GM06990 (cell line): Measurements from ENCODE around the gene HELZ.
"Not testable (repeated sequence)": the region's sequence is repeated elsewhere in the genome, so short reads cannot be mapped to it uniquely, and the experiment has no call there.

ENCODE experiments used
- DNase-seq: peaks from one replicate; pipeline ENCODE4 v3.0.0-alpha.2; 2011; ENCODE audit not compliant: insufficient read length; ENCODE audit errors: extremely low read depth
- H3K27me3 ChIP-seq: replicated peaks from 2 replicates; pipeline ENCODE4 v1.6.0; 2011; ENCODE audit warnings: low read length; ENCODE audit not compliant: control insufficient read depth, insufficient read depth
- H3K36me3 ChIP-seq: 2 replicates; pipeline ENCODE4 v1.5.1; 2011; ENCODE audit warnings: low read length; ENCODE audit not compliant: control insufficient read depth, insufficient read depth
- H3K4me3 ChIP-seq: replicated peaks from 2 replicates; pipeline ENCODE4 v1.5.1; 2011; ENCODE audit warnings: low read depth, mild to moderate bottlenecking, control low read depth, low read length
- TF ChIP-seq, protein P1 (sequence below): IDR thresholded peaks from 2 replicates; pipeline ENCODE4 v1.5.1; 2011; ENCODE audit warnings: low read length, control low read depth, mild to moderate bottlenecking, inconsistent platforms; ENCODE audit not compliant: insufficient read depth, poor library complexity, severe bottlenecking

The HELZ gene

DNA sequence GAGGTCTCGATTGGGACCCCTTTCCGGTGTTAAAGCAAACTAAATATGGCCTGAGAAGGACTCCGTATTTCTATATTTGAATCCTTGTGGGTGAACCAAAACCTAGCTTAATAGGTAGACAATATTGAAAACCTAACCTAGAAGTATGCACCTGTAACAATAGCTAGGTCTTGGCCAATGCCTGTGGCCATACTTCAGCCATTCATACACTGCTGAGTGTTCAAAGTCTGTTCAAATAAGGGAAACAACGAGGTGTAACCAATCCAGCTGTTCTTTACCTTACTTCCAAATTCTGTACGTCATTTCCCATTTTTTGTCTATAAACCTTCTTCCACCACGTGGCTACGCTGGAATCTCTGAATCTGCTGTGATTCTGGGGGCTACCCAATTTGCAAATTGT, 34.1 kb upstream of the HELZ start:
- Histone ChIP-seq H3K27me3 (no peaks in the 10 kb centered on the region), H3K4me3 (no peak overlapping the region), H3K36me3 (no peaks in the 10 kb centered on the region)
- DNase-seq: no peak
- TF ChIP-seq, protein P1, sequence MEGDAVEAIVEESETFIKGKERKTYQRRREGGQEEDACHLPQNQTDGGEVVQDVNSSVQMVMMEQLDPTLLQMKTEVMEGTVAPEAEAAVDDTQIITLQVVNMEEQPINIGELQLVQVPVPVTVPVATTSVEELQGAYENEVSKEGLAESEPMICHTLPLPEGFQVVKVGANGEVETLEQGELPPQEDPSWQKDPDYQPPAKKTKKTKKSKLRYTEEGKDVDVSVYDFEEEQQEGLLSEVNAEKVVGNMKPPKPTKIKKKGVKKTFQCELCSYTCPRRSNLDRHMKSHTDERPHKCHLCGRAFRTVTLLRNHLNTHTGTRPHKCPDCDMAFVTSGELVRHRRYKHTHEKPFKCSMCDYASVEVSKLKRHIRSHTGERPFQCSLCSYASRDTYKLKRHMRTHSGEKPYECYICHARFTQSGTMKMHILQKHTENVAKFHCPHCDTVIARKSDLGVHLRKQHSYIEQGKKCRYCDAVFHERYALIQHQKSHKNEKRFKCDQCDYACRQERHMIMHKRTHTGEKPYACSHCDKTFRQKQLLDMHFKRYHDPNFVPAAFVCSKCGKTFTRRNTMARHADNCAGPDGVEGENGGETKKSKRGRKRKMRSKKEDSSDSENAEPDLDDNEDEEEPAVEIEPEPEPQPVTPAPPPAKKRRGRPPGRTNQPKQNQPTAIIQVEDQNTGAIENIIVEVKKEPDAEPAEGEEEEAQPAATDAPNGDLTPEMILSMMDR: no peak

DNA sequence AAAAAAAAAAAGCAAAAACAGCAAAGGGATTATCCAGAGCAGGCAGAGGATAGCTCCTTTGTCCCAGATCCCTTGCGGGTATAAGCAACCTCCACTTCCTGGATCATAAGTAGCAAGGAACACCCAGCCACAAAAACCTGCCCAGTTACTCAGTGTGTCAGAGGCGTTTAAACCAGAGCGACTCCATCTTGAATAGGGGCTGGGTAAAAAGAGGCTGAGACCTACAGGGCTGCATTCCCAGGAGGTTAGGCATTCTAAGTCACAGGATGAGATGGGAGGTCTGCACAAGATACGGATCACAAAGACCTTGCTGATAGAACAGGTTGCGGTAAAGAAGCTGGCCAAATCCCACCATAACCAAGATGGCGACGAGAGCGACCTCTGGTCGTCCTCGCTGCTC, 33.4 kb upstream of the HELZ start:
- Histone ChIP-seq H3K4me3 (no peak overlapping the region), H3K36me3 (no peaks in the 10 kb centered on the region), H3K27me3 (no peaks in the 10 kb centered on the region)
- TF ChIP-seq, protein P1: no peak
- DNase-seq: no peak

DNA sequence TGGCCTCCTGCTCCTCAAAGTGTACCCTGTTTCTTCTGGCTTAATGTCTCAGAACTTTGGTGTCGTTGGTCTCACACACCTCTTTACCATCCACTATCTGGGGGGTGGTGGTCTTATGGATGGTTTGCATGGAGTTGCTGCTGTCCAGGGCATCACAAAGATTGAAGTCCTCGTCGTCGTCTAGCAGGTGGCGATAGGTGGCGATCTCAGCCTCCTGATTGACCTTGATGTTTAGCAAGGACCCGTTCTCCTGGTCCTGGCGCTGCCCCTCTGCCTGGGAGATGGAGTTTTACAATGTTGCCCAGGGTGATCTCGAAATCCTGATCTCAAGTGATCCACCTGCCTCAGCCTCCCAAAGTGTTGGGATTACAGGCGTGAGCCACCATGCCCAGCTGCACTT, 31.1 kb upstream of the HELZ start:
- no peaks in the 10 kb centered on the region for H3K36me3 ChIP-seq
- TF ChIP-seq, protein P1: no peak
- DNase-seq: no peak
- no peaks in the 10 kb centered on the region for H3K27me3 ChIP-seq
- H3K4me3 ChIP-seq: no peak overlapping the region

DNA sequence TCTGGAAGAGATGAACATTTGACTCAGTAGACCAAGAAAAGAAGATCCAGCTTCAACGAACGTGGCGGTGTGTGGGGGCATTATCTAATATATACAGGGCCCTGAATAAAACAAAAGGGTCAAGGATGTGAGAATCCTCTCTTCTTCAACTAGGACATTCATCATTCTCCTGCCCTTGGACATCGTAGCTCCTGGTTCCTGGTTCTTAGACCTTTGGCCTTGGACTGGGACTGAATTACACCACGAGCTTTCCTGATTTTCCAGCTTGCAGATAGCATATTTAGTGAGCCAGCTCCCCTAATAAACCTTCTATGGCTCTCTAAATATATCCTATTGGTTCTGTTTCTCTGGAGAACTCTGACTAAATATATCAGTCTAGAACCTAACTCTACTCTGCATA, 29.5 kb upstream of the HELZ start:
- no peak for DNase-seq
- TF ChIP-seq, protein P1: no peak
- no peaks in the 10 kb centered on the region for H3K27me3 ChIP-seq
- H3K36me3 ChIP-seq: no peaks in the 10 kb centered on the region
- H3K4me3 ChIP-seq: no peak overlapping the region

DNA sequence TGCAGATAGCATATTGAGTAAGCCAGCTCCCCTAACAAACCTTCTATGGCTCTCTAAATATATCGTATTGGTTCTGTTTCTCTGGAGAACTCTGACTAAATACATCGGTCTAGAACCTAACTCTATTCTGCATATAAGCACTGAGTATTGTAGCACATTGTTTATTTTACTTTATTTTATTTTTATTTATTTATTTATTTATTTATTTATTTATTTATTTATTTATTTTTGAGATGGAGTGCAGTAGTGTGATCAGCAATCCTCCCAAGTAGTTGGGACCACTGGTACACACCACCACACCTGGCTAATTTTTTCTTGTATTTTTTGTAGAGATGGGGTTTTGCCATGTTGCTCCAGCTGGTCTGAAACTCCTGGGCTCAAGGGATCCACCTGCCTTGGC, 28.9 kb upstream of the HELZ start:
- no peaks in the 10 kb centered on the region for H3K36me3 ChIP-seq
- H3K4me3 ChIP-seq: no peak overlapping the region
- H3K27me3 ChIP-seq: no peaks in the 10 kb centered on the region
- no peak for DNase-seq
- TF ChIP-seq, protein P1: no peak

DNA sequence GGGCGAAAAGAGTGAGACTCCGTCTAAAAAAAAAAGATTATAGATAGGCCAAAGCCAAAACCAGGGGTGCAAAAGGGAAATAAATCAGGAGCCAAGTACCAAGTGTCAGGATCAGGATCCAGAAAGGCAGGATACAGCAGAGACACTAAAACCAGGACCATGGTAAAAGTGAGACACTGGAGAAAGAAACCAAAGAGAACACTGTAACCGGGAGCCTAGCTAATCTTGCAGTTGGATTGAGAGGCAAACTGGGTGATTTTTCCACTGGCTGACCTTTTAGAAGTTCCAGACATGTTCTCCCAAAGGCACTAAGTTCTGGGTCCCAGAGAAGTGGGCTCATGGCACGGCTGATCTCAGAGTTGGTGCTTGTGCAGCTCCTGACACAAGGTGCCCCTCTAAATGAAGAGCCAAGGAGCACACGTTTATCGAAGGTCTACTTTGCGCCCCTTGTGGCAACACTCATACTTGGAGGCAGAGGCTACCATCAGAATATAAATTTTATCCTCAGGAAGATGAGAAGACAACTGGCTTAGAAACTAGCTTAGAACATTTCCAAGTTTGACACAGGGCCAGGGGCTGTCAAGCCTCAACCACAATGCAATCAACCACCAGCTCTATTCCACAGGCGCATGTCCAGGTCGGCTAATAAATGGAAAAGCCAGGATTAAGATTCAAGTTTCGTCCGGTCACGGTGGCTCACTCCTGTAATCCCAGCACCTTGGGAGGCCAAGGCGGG, 27.5 kb upstream of the HELZ start:
- H3K36me3 ChIP-seq: no peaks in the 10 kb centered on the region
- no peak for DNase-seq
- H3K4me3 ChIP-seq: no peak overlapping the region
- H3K27me3 ChIP-seq: no peaks in the 10 kb centered on the region
- TF ChIP-seq, protein P1: peak; percentile 44

DNA sequence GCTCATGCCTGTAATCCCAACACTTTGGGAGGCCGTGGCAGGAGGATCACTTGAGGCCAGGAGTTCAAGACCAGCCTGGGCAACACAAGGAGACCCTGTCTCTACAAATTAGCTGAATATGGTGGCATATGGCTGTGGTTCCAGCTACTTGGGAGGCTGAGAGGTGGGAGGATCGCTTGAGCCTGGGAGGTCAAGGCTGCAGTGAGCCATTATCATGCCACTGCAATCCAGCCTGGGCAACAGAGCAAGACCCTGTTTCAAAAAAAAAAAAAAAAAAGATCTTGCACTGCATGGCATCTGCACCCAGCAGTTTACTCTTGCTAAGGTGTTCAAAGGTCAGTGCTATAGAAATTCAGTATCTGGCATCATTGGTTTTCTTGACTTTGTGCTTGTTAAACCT, 26.2 kb upstream of the HELZ start:
- not testable (repeated sequence) for H3K27me3 ChIP-seq, H3K4me3 ChIP-seq, DNase-seq, H3K36me3 ChIP-seq
